OCI-LY3 (cell line): ENCODE results near the gene SLC36A3.

Experiments
- H2AFZ ChIP-seq: fragments of 200-600, 300-600 bp; shearing (Covaris generic); 2 replicates; pipeline ENCODE4 v1.6.0; 2014; ENCODE audit warnings: antibody characterized with exemption, low read depth, low read length
- H3K27ac ChIP-seq: fragments of 200-600, 300-600 bp; sonication (generic); 2 replicates; pipeline ENCODE4 v1.5.1; 2014; ENCODE audit warnings: mild to moderate bottlenecking, low read length, moderate library complexity, mixed read lengths
- H3K27me3 ChIP-seq: fragments of 200-600, 300-600 bp; sonication (generic); 2 replicates; pipeline ENCODE4 v1.6.1; 2014; ENCODE audit warnings: low read depth, low read length, mixed read lengths
- H3K36me3 ChIP-seq: fragments of 200-600, 300-600 bp; sonication (generic); replicated peaks from 2 replicates; pipeline ENCODE3; 2014; ENCODE audit warnings: low read depth, low read length, mixed read lengths
- H3K4me1 ChIP-seq: fragments of 300-600, 200-600 bp; sonication (generic); 2 replicates; pipeline ENCODE4 v1.6.1; 2014; ENCODE audit warnings: low read length, mixed read lengths
- H3K4me2 ChIP-seq: fragments of 200-600, 300-600 bp; sonication (generic); 2 replicates; pipeline ENCODE4 v1.6.1; 2014; ENCODE audit warnings: low read length, mixed read lengths
- H3K4me3 ChIP-seq: fragments of 300-600, 200-600 bp; sonication (generic); 2 replicates; pipeline ENCODE4 v1.5.1; 2014; ENCODE audit warnings: antibody characterized with exemption, mild to moderate bottlenecking, low read length, moderate library complexity
- H3K79me2 ChIP-seq: fragments of 300-600, 200-600 bp; shearing (Covaris generic); 2 replicates; pipeline ENCODE4 v1.6.1; 2014; ENCODE audit warnings: mild to moderate bottlenecking, low read length, mixed read lengths
- H3K9ac ChIP-seq: fragments of 300-600, 200-600 bp; shearing (Covaris generic); 2 replicates; pipeline ENCODE4 v1.6.0; 2014; ENCODE audit warnings: mild to moderate bottlenecking, low read length, moderate library complexity
- H3K9me3 ChIP-seq: fragments of 200-600, 300-600 bp; shearing (Covaris generic); 2 replicates; pipeline ENCODE4 v1.6.1; 2014; ENCODE audit warnings: low read length, mixed read lengths; ENCODE audit not compliant: insufficient read depth
- H4K20me1 ChIP-seq: fragments of 200-600, 300-600 bp; sonication (generic); 2 replicates; pipeline ENCODE4 v1.6.1; 2016; ENCODE audit warnings: low read length, mixed read lengths; ENCODE audit not compliant: insufficient read depth
- EZH2phosphoT487 ChIP-seq: fragments of 200-600 bp; shearing (Covaris generic); IDR thresholded peaks from 2 replicates; pipeline ENCODE4 v1.6.1; 2018; ENCODE audit warnings: antibody characterized with exemption, mixed run types, low read depth
- TF ChIP-seq, protein P1 (sequence below): fragments of 200-600, 300-600 bp; sonication (generic); IDR thresholded peaks from 2 replicates; pipeline ENCODE4 v1.5.1; 2014; ENCODE audit warnings: antibody characterized with exemption, low read length, low read depth

The SLC36A3 gene

DNA sequence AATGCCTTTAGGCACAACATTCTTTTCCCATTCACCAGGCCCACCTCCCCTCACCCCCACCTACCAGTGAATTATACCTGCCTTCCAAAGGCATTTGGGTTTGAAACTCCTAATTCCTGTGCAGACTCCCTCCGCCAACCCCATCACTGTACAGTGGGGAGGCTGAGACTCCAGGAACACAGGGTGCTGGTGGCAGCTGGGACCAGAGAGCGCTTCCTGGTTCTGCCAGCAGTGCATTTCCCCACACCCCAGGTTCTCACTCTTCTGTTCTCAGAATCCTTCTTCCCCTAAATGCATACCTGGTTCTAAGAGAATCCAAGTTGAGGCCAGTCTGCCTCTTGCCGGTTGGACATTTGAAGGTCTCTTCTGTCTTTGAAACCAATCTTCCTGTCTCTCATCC, 22.7 kb upstream of the SLC36A3 start:
- Histone ChIP-seq H3K27ac (no peak overlapping the region), H3K4me2 (no peak overlapping the region), H3K36me3 (no peaks in the 10 kb centered on the region), H3K4me3 (no peak overlapping the region), H3K4me1 (no peaks in the 10 kb centered on the region), H3K79me2 (no peaks in the 10 kb centered on the region), H3K9me3 (no peaks in the 10 kb centered on the region), H2AFZ (no peak overlapping the region), H3K27me3 (no peaks in the 10 kb centered on the region), H3K9ac (no peak overlapping the region), H4K20me1 (no peaks in the 10 kb centered on the region)
- TF ChIP-seq, protein P1, sequence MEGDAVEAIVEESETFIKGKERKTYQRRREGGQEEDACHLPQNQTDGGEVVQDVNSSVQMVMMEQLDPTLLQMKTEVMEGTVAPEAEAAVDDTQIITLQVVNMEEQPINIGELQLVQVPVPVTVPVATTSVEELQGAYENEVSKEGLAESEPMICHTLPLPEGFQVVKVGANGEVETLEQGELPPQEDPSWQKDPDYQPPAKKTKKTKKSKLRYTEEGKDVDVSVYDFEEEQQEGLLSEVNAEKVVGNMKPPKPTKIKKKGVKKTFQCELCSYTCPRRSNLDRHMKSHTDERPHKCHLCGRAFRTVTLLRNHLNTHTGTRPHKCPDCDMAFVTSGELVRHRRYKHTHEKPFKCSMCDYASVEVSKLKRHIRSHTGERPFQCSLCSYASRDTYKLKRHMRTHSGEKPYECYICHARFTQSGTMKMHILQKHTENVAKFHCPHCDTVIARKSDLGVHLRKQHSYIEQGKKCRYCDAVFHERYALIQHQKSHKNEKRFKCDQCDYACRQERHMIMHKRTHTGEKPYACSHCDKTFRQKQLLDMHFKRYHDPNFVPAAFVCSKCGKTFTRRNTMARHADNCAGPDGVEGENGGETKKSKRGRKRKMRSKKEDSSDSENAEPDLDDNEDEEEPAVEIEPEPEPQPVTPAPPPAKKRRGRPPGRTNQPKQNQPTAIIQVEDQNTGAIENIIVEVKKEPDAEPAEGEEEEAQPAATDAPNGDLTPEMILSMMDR = no peak
- TF ChIP-seq EZH2phosphoT487 = no peak

DNA sequence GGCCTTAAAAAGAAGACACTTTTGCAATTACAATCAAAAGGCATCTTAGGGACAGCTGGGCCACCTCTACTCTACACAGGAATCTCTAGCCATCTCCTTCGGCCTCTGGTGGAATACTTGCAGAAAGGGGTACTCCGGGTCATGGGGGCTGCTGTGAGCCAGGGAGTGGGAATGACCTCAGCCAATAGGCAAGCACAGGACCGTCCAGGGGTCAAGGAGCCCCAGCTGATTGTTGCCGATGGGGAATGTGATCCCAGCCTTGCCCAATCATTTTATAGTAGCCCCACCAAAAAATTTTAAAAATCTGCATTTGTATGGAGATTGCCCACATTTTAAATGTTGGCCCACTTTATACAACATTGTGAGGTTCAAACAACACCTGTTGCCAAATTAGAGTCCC, 16.9 kb upstream of the SLC36A3 start:
- Histone ChIP-seq H3K4me3 (no peak overlapping the region), H3K4me1 (peaks cover 6% of the 10 kb centered on the region), H3K79me2 (no peaks in the 10 kb centered on the region), H2AFZ (no peak overlapping the region), H3K27me3 (no peaks in the 10 kb centered on the region), H3K4me2 (no peak overlapping the region), H3K36me3 (no peaks in the 10 kb centered on the region), H4K20me1 (no peaks in the 10 kb centered on the region), H3K9me3 (no peaks in the 10 kb centered on the region), H3K27ac (no peak overlapping the region), H3K9ac (no peak overlapping the region)
- TF ChIP-seq EZH2phosphoT487 = no peak
- TF ChIP-seq, protein P1 = no peak

DNA sequence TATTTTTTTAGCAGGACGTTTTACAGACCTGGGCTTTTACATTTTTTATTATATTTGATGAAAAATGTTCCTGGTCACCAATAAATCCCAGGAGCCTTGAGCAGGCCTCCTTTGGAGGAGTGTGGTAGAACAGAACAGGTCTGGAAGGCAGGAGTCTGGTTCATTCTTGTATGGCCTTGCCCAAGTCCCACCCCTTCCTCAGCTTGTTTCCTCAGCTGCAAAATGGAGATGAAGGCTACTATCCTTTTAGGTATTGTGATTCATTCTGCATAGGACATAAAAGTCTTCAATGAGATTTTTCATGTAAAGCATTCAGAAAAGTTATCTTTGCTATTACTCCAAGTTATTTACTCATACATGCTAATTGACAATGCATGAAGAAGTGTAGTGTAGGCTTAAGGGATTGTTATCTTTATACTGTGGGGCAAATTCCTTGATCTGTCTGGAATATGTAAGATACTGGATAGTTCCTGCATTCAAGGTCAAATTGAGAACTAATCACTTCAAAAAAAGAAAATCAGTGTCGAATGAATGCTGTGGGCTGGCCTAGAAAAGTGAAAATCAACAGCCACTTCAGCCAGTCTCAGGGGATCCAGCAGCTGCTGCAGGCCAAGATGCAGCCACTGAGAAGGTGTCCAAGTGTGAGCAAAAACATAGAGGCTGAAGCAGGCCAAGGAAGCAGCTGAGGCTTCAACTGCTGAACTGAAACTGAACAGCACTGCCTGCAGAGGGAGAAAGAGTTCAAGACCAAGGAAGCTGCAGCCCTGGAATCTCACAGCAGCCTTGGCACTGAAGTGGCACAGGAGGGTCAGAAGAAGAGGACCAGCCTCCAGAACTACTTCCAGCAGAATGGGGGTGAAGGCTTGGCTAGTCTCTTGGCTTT, 15.5 kb upstream of the SLC36A3 start:
- Histone ChIP-seq H3K4me2 (no peak overlapping the region), H3K27me3 (0 out of 2 replicates have a peak, but pooled peaks cover 7% of the 10 kb centered on the region), H3K79me2 (no peaks in the 10 kb centered on the region), H3K4me1 (peaks cover 6% of the 10 kb centered on the region), H2AFZ (no peak overlapping the region), H3K36me3 (no peaks in the 10 kb centered on the region), H4K20me1 (no peaks in the 10 kb centered on the region), H3K4me3 (no peak overlapping the region), H3K9me3 (no peaks in the 10 kb centered on the region), H3K27ac (no peak overlapping the region), H3K9ac (no peak overlapping the region)
- TF ChIP-seq, protein P1 = peak; percentile 40
- TF ChIP-seq EZH2phosphoT487 = no peak

DNA sequence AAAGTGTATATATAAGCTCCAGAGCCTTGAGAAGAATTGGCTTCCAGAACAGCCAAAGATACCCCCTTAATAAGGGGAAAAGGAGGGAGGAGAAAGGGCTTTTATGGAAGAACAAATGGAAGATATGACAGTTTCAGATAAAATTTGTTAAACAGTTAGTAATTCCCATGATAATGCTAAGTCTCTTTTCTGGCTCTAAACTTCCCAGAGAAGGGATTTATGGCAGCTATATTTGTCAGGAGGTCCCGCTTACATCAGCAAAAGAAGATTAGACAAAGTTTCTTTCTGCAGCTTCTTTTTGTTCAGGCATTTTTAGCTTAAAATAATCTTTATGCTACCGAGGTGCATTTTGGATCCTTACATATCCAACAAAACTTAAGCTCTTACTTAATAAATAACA, 14.3 kb upstream of the SLC36A3 start:
- no peaks in the 10 kb centered on the region for H3K79me2 ChIP-seq
- H3K4me3 ChIP-seq = no peak overlapping the region

More for the DNA sequence above, 14.3 kb upstream of the SLC36A3 start:
- TF ChIP-seq, protein P1 = no peak
- TF ChIP-seq EZH2phosphoT487 = no peak
- 0 out of 2 replicates have a peak, but pooled peaks cover 7% of the 10 kb centered on the region for H3K27me3 ChIP-seq
- no peaks in the 10 kb centered on the region for H3K36me3 ChIP-seq
- no peak overlapping the region for H3K27ac ChIP-seq
- no peaks in the 10 kb centered on the region for H4K20me1 ChIP-seq
- H2AFZ ChIP-seq = no peak overlapping the region
- H3K4me2 ChIP-seq = no peak overlapping the region
- no peak overlapping the region for H3K9ac ChIP-seq
- peaks cover 6% of the 10 kb centered on the region for H3K4me1 ChIP-seq
- H3K9me3 ChIP-seq = no peaks in the 10 kb centered on the region
